Activated CD8-positive, alpha-beta memory T cell treated with anti-CD3 and anti-CD28 coated beads for 1 hour (primary cell): ENCODE data around the gene PLD3.
"Not testable (repeated sequence)": the region's sequence is repeated elsewhere in the genome, so short reads cannot be mapped to it uniquely, and the experiment has no call there.

ENCODE experiments used
- DNase-seq, 2 donors: peaks; one replicate each; pipeline ENCODE4 v3.0.0-alpha.2; 2020; ENCODE audit warnings: low read depth in 1 of 2; ENCODE audit errors: extremely low read depth in 1 of 2

Gene PLD3

DNA sequence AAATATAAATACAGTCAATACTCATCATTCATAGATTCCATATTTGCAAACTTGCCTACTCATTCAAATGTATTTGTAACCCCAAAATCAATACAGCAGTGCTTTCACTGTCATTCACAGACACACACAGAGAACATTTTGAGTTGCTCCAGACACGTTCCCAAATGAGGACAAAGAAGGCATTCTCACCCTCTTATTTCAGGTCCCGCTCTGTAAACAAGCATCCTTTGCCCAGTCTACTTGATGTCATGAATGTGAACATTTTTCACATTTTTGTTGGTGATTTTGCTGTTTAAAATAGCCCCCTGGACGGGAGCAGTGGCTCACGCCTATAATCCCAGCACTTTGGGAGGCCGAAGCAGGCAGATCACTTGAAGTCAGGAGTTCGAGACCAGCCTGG lies 15.8 kb upstream of the PLD3 start:
- DNase-seq: no peak

DNA sequence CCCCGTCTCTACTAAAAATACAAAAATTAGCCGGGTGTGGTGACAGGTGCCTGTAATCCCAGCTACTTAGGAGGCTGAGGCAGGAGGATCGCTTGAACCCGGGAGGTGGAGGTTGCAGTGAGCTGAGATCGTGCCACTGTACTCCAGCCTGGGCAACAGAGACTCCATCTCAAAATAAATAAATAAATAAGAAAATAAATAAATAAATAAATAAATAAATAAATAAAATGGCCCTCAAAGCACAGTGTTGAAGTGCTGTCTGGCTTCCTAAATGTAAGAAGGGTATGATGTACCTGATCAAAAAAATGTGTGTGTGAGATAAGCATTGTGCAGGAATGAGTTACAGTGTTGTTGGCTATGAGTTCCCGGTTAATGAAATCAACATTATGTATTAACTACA lies 15.4 kb upstream of the PLD3 start:
- not testable (repeated sequence) for DNase-seq

DNA sequence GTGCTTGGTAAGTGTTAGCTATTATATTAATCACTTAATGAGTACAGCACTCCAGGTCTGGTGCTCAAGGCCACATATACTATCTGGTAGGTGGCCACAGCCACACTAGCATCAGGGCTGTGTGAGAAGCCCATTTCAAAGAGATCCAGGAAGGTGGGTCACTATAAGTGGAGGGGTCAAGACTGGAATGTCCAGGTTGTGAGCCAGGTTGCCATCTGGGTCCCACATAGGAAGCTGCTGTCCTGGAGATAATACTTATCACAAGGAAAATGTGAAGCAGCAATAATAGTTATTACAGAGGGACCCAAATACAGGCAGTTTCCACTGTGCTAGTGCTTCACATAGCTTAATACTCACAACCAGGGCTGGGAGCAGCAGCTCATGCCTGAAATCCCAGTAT lies 13.4 kb upstream of the PLD3 start:
- no peak for DNase-seq

DNA sequence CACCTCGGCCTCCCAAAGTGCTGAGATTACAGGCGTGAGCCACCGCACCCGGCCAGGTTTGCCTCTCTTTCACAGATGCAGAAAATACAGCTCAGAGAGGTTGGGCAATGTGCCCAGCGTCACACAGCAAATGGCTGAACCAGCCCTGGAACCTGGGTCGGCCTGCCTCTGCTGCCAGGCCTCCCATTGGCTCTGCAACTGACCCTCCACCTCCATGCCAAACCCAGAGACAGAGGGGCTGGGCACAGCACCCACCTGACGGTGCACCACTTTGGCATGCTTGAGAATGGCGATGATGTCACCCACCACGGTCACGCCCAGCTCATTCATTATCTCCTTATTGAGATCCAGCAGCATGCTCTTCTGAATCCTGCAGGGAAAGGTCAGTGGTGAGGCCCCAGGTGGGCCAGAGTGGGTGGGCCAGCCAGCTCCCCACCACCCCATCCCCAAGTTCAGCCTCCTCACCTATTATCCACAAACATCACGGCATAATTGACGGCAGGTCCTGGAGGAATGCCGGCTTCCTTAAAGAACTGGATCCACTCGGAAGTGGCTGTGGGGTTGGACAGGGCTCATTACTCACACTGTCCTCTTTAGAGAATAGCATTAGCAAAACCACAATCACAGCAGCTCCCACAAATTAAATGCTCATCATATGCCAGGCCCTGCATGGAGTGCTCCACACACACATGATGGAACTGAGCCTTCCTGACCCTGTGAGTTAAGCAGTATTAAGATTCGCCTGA lies 12.5 kb upstream of the PLD3 start:
- no peak for DNase-seq

DNA sequence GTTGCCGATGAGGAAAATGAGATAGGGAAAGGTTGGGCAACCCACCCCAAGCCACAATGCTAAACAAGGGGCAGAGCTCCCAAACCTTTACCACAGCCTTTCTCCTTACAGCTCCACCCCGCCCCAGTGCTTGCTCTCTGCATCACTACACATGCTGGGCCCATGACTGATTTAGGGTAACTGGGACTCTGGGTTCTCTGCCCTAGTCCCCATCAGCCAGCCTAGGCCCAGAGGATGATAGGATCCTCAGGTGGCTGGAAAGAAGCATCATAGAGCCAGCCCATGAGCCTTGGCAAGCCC lies 11.9 kb upstream of the PLD3 start:
- no peak for DNase-seq

DNA sequence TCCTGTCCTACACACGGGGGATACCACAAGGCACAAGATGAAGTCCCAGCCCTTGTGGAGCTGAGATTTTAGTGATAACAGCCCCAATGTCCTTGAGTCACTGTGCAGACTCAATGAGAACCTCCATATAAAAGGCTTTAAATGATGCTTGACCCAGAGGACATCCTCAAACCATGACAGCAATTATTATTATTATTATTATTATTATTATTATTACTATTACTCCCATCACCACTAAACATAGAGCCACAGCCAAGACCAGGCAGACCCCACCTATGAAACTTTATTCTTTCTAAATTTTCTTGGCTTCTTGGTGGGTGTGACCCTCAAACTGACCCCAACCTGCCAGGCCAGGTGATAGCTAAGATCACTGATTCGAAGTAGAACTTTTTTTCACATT lies 11.4 kb upstream of the PLD3 start:
- no peak for DNase-seq

DNA sequence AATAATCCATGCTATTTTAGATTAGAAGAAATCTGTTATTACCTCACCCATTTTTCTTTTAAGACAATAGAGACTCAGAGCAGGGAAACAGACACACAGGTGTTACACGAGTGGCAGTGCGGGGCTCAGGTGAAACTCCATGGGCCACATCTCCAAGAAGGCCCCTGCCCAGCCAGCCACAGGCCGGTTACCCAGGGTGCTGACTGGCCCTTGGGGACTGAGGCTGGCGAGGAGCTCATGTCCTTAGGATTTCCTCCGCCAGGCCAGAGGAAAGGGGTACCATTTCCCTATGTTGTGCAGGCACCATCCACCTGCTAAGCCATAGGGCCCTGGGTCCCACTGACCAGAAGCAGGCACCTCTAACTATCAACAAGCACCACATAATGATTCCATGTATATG lies 10.9 kb upstream of the PLD3 start:
- no peak for DNase-seq

DNA sequence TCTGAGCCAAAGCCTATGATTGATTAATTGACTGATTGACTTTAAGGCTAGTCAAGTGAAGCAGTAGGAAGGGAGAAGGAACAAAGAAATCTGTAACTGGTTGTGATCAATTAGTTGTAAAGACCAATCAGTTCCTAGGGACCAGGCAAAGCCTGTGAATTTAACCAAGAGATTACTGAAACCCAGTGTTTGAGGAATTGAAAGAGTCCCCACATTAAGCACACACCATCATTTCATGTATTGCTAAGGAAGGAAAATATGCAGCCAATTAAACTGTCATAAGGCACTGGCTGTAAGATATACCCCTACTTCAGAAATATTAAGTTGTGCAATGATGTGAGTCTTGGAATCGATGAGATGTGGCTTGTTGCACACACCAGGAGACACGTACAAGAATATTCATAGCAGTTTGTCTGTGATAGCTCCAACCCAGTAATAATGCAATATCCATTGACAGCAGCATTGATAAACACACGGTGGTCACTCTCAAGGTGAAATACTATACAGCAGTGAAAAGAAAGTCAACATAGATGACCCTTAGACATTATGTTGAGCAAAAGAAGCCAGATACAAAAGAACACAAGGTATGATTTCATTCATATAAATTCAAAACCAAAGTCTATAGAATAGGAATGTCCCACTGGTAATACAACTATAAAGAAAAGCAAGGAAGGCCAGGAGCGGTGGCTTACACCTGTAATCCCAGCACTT lies 9.3 kb upstream of the PLD3 start:
- no peak for DNase-seq

DNA sequence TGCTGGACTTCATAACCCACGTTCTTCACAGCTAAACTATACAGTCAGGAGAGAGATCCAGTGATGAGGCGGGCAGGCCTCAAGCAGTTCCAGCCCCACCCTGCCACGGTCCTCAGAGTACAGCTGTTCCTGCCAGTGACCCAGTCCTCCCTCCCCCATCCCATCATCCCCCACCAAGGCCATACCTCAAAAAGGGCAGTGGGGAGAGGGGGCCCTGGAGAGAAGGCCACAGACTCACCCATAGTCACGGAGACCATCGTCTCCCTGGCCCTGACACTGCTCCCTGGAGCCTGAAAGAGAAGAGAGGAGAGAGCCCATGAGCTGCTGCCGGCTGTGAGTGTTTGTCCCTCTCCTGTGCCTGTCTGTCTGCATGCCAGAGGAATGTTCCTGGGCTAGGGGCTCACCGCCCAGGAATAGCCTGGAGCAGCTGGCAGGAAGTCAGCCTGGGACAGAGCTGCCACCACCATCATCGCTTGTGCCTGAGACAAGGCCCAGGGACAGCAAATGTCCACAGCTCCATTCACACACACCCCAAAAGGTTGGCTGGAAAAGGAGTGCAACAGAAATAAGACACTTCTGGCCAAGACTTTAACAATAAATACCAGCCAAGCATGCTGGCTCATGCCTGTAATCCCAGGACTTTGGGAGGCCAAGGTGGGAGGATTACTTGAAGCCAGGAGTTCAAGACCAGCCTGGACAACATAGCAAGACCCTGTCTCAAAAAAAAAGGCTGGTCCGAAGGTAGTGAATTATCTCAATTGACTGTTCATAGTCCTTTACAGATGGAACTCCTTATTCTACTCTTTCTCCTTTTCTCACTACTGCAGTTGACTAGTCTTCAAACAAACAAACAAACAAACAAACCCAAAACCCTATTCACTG lies 6.7 kb upstream of the PLD3 start:
- DNase-seq: no peak

DNA sequence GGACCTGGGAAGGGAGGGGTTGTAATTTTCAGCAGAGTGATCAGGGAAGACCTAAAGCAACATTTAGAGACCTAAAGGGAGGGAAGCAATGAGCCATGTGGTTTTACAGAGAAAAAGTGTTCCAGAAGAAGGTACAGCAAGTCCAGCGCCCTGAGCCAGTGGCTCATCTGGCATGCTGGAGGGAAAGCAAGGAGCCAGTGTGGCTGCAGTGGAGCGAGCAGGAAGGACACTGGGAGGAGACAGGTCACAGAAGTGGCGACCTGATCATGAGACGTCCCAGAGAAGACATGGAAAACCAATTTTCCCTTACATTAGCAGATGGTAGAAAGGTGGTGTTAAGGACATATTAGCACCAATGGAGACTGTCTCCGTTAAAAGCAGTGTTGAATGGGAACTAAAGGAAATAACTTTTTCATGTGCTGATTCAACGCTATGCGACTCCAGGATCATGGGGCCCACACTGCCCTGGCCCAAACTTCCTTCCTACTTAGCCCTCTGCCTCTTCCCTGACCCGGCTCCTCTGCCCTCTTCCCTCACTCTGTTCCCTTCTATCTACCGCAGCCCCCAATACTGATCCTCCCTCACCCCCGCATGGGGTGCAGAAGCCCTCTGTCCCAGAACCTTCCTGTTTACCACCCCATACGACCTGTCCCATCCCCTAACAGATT lies 5.7 kb upstream of the PLD3 start:
- no peak for DNase-seq

DNA sequence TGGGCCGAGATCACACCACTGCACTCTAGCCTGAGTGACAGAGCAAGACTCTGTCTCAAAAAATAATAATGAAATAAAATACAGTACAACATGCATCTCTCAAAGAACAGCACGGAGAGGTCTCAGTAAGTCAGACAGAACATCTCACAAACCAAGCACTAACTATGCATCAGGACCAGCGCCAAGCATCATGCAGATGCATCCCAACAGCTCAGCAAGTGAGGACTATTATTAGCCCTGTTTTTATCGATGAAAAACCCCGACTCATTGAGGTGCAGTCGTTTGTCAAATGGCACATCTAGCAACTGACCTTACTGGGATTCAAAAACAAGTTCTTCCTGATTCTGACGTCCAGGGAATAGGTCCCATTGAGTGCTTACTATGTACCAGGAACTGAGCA lies 4.1 kb upstream of the PLD3 start:
- DNase-seq: no peak

DNA sequence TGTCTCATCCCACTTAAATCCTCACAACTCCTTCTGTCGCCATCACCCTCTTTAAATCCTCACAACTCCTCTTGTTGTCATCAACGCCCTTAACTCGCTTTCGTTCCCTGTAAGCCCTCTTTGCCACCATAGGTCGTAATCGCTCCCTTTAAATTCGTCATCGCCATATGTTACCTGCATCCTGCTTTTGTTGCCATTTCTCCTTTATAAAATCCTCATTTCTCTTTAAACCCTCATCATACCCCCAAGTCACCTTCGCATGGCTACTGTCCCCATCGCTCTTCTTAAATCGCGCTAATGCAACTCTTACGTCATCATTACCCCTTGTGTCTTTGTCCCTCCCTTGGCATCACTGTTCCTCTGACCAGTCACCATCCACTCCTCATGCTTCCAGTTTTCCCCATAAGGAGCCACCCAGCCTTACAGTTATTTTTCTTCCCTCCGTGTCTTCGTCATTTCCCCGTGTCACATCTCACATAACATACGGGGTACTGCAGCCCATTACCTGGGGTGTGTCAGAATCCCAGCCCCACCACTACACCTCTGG lies 539 bp downstream of the PLD3 start:
- no peak for DNase-seq

DNA sequence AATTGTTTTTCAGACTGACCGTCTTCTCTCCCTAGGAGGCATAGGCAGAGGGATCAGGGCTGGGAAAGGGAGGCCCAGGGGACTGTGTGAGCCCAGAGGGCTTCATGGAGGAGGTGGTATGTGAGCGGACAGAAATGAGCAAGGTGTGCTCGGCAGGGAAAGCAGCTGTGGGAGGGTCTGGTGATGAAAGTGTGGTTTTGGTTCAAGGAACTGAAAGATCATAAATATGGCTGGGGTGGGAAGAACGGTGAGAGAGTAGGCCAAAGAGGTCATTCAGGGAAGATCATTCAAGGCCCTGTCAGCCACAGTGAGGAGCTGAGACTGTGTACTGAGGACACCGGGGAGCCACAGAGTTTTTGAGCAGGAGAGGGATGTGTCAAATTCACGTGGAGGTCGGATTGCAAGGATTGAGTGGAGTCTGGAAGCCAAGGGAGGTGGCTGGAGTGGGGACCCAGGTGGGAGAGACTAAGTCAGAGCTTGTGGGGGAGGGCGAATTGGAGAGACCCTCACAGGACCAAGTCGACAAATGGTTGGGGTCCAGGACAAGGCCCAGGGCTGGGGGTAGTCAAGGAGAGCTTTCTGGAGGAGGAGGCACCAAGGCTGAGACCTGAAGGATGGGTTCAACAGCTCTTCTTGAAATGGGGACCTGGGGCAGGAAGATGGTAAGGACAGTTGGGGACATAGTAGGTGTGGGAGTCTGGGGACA lies 7.6 kb downstream of the PLD3 start:
- DNase-seq: no peak

DNA sequence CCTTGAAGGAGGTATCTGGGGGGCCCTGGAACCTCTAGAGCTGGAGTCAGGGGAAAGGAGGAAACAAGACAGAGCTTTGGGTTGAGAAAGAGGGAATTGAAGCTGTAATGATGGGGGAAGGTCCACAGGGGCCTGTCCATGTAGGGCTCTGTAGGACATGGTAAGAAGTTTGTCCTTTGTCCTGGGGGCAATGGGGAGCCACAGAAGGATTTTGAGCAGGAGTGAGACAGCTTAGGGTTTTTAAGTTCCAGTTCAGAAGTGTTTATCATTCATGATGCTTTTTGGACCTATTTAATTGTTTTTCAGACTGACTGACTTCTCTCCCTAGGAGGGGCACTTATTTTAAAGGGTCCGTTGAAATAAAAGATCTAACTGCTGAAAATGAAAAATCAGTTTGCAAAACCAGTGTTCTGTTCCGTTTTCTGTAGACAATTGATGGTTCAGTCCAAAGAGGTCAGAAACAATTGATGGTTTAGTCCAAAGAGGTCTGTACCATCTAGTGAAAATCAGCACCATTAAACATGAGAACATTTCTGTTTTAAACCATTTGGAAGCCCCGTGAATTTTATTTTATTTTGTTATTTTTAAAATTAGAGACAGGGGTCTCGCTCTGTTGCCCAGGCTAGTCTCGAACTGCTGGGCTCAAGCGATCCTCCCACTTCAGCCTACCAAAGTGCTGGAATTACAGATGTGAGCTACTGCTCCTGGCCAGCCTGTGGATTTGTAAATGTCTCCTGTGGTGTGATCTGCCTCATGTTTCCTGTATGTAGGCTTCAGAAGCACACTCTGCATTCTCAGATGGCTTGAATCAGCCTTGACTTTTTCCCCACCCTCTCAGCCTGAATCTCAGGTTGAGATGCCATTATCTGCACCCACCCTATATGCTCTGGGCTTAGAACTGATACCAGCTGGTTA lies 8.4 kb downstream of the PLD3 start:
- DNase-seq: no peak

DNA sequence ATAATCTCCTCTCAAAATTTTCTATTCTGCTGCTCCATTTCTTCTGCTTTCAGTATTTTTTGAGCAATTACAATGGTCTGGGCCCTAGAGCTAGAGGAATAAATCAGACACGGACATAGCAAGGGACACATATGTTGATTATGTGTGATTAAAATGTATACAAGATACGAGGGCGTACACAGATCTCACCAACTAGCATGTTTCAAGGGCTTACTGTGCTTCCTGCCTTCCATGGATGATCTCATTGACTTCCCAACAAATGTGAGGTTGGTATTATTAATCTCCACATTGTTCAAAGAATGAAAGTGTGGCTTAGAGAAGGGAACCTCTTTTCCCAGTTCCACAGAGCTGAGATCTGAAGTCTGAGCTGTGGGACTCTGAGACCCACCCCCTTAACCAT lies 9.1 kb downstream of the PLD3 start:
- DNase-seq: no peak

DNA sequence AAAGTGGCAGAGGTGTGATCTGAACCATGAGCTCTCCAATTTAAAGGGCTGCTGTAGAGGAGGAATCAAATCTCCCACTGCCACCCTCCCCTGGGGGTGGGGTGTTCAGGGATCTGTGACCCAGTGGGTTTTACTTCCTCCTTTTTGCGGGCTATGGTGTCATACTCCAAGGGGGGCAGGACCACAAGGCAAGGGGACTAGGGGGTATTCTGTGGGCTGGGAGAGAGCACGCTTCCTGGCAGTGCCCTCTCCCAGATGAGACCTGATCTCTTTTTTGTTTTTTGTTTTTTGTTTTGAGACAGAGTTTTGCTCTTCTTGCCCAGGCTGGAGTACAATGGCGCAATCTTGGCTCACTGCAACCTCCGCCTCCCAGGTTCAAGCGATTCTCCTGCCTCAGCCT lies 10.3 kb downstream of the PLD3 start:
- no peak for DNase-seq

DNA sequence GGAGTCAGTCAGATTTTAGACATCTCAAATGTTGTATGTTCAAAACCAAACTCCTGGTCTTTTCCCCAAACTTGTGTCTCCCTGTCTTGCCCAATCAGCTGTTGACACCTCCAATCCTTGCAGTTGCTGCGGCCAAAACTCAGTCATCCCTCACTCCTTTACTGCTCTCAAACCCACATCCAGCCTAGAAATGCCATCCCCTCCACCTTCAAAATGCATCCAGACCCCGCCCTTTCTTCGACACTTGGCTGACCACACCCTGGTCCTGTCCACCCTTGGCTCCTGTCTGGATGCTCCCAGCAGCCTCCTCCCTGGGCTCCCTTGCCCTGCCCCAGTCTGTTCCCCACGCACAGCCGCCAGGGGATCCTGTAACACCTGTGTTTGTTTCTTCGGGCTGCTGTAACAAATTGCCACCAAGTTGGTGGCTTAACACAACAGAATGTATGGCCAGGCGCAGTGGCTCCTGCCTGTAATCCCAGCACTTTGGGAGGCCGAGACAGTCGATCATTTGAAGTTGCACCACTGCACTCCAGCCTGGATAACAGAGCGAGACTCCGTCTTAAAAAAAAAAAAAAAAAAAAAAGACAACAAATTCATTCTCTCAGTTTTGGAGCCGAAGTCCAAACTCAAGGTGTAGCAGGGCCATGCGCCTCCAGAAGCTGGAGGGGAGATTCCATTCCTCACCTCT lies 11.7 kb downstream of the PLD3 start:
- DNase-seq: no peak

DNA sequence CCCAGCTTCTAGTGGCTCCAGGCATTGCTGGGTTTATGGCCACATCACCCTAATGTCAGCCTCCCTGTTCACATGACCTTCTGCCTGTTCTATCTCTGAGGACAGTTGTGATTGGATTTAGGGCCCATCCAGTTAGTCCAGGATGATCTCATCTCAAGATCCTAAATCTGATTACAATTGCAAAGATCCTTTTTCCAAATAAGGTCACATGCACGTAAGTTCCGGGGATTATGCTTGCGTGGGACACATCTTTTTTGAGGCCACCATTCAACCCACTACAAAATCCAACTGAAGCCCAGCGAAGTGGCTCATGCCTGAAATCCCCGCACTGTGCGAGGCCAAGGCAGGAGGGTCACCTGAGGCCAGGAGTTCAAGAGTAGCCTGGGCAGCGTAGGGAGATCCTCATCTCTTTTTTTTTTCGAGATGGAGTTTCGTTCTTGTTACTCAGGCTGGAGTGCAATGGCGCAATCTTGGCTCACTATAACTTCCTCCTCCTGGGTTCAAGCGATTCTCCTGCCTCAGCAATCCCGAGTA lies 12.3 kb downstream of the PLD3 start:
- no peak for DNase-seq

DNA sequence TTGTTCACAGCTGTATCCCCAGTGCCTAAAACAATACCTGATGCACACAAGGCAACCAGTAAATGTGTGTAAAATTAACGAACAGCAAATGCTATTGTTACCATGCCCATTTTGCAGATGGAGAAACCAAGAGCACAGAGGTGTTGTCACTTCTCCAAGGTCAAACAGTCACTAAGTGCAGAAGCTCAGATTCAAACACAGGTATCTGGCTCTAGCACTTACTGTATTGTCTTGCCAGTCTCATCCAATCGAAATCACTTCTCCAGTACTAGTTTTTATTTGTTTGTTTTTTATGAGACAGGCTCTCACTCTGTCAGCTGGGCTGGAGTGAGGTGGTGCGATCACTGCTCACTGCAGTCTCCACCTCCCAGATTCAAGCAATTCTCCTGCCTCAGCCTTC lies 13.7 kb downstream of the PLD3 start:
- no peak for DNase-seq
